PC-9 (cell line): ENCODE results near the gene ELMO3. TPM values are rescaled to one million over a fixed set of nuclear protein-coding genes. Genes with fewer than 3 reads are reported as not detected.
A peak's percentile ranks its signal among the peaks of the same experiment; 100 is the strongest.

ENCODE experiments used
- BruUV-seq: library from RNA; stranded (reverse); fragments of 400-500 nt; replicated peaks from 2 replicates; lab custom pipeline; 2021; lab: Mats Ljungman, UMichigan
- CTCF ChIA-PET: fragments of 300-600 bp; sonication (Branson Sonifier 250); formaldehyde crosslinking; loops from one replicate; lab custom pipeline; 2022; ENCODE audit warnings: antibody characterized with exemption; lab: Charles Lee
- POLR2A ChIA-PET: fragments of 300-600 bp; sonication (Branson Sonifier 250); formaldehyde crosslinking; loops from one replicate; lab custom pipeline; 2022; ENCODE audit warnings: antibody characterized with exemption; ENCODE audit not compliant: unreplicated experiment; lab: Charles Lee
- DNase-seq, 2 experiments: peaks; one replicate each; pipeline versions ENCODE4 v3.0.0 to v3.0.0-alpha.2; 2015 to 2022; ENCODE audit warnings: mixed read lengths in 1 of 2
- H2AFZ ChIP-seq: fragments of 200-600 bp; sonication (generic); 2 replicates; pipeline ENCODE4 v1.8.1; 2017; ENCODE audit warnings: antibody characterized with exemption
- H3F3A ChIP-seq: fragments of 200-600 bp; sonication (generic); 2 replicates; pipeline ENCODE4 v1.8.1; 2017; ENCODE audit warnings: antibody characterized with exemption, mild to moderate bottlenecking, low read depth; ENCODE audit not compliant: insufficient read depth
- H3K27ac ChIP-seq: fragments of 200-600 bp; sonication (generic); 2 replicates; pipeline ENCODE4 v1.6.1; 2016; ENCODE audit warnings: mixed run types
- H3K27me3 ChIP-seq: fragments of 200-600 bp; sonication (generic); 2 replicates; pipeline ENCODE4 v1.6.1; 2016; ENCODE audit warnings: low read depth, mixed run types; ENCODE audit not compliant: insufficient read depth
- H3K36me3 ChIP-seq: fragments of 200-600 bp; sonication (generic); 2 replicates; pipeline ENCODE4 v1.6.1; 2016; ENCODE audit warnings: low read depth, mixed run types
- H3K4me1 ChIP-seq: fragments of 200-600 bp; sonication (generic); replicated peaks from 2 replicates; pipeline ENCODE4 v1.6.1; 2016; ENCODE audit warnings: mixed run types; ENCODE audit not compliant: insufficient read depth
- H3K4me2 ChIP-seq: fragments of 200-600 bp; sonication (generic); 2 replicates; pipeline ENCODE4 v1.6.1; 2017; ENCODE audit warnings: mixed run types
- H3K4me3 ChIP-seq: fragments of 200-600 bp; sonication (generic); 2 replicates; pipeline ENCODE4 v1.6.1; 2016; ENCODE audit warnings: mixed run types
- H3K79me2 ChIP-seq: fragments of 200-600 bp; sonication (generic); 2 replicates; pipeline ENCODE4 v1.6.1; 2017; ENCODE audit warnings: low read depth, mixed run types
- H3K9me2 ChIP-seq: fragments of 200-600 bp; sonication (generic); 2 replicates; pipeline ENCODE4 v1.8.1; 2017; ENCODE audit warnings: mild to moderate bottlenecking; ENCODE audit not compliant: insufficient read depth
- H3K9me3 ChIP-seq: fragments of 200-600 bp; sonication (generic); 2 replicates; pipeline ENCODE4 v1.8.1; 2016; ENCODE audit warnings: low read depth; ENCODE audit not compliant: insufficient read depth
- H4K20me1 ChIP-seq: fragments of 200-600 bp; sonication (generic); 2 replicates; pipeline ENCODE4 v1.8.1; 2017; ENCODE audit not compliant: insufficient read depth
- EZH2 ChIP-seq: fragments of 200-600 bp; sonication (generic); IDR thresholded peaks from 2 replicates; pipeline ENCODE4 v1.8.0; 2017; ENCODE audit warnings: antibody characterized with exemption, low read depth
- intact Hi-C: fragments of 100-400 bp; cut with micrococcal nuclease; formaldehyde crosslinking; loops from one replicate; pipeline ENCODE4 v1.10.0; 2022; ENCODE audit not compliant: unreplicated experiment
- total RNA-seq: library from RNA; stranded (reverse); gene quantifications from 2 replicates; pipeline ENCODE4 v1.2.3, GENCODE V29; 2021
- TF ChIP-seq, protein P1 (sequence below): fragments of 200-600 bp; sonication (generic); conservative IDR thresholded peaks from 2 replicates; pipeline ENCODE4 v1.6.1; 2017; ENCODE audit warnings: mixed run types, antibody characterized with exemption, mild to moderate bottlenecking, moderate library complexity

The ELMO3 gene
- total RNA-seq, 1 experiment from 2014 or later = 32.4 TPM

DNA sequence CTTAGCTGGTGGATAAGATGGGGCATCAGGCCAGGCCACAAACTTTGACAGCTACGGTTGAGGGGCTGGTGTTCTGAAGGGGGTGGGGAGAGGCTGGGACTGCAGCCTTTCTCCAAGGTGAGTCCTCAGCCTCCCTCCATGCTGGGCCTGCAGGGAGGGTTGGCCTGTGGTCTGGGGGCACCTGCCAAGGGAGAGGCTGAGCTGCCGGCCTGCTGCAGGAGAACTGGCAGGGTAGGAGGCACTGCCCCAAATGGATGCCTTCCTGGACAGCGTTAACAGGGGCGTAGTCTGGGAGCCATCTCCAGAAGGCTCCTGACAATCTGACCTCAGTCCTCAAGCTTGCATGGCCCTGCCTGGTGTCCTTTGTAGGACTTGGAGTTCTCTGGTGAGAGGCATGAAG is 5.1 kb downstream of the ELMO3 start:
- intact Hi-C loops = no loop called here
- no peaks in the 10 kb centered on the region for H3K9me2 ChIP-seq
- no peak overlapping the region for H3K27ac ChIP-seq
- no peak overlapping the region for H3K4me3 ChIP-seq
- DNase-seq = no peak
- H3K27me3 ChIP-seq = no peaks in the 10 kb centered on the region
- H4K20me1 ChIP-seq = peaks cover 4% of the 10 kb centered on the region; the same call in 1 of the 2 replicates
- ChIA-PET POLR2A (no interaction called here), CTCF (no interaction called here)
- no TSS peak for BruUV-seq
- peaks cover 45% of the 10 kb centered on the region for H3F3A ChIP-seq
- H2AFZ ChIP-seq = no peak overlapping the region
- no peaks in the 10 kb centered on the region for H3K9me3 ChIP-seq
- TF ChIP-seq, protein P1, sequence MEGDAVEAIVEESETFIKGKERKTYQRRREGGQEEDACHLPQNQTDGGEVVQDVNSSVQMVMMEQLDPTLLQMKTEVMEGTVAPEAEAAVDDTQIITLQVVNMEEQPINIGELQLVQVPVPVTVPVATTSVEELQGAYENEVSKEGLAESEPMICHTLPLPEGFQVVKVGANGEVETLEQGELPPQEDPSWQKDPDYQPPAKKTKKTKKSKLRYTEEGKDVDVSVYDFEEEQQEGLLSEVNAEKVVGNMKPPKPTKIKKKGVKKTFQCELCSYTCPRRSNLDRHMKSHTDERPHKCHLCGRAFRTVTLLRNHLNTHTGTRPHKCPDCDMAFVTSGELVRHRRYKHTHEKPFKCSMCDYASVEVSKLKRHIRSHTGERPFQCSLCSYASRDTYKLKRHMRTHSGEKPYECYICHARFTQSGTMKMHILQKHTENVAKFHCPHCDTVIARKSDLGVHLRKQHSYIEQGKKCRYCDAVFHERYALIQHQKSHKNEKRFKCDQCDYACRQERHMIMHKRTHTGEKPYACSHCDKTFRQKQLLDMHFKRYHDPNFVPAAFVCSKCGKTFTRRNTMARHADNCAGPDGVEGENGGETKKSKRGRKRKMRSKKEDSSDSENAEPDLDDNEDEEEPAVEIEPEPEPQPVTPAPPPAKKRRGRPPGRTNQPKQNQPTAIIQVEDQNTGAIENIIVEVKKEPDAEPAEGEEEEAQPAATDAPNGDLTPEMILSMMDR = no peak
- TF ChIP-seq EZH2 = no peak
- H3K79me2 ChIP-seq = peaks cover 16% of the 10 kb centered on the region
- H3K36me3 ChIP-seq = 0 out of 2 replicates have a peak, but pooled peaks cover 3% of the 10 kb centered on the region
- no peak overlapping the region for H3K4me2 ChIP-seq
- H3K4me1 ChIP-seq = peaks cover 44% of the 10 kb centered on the region

DNA sequence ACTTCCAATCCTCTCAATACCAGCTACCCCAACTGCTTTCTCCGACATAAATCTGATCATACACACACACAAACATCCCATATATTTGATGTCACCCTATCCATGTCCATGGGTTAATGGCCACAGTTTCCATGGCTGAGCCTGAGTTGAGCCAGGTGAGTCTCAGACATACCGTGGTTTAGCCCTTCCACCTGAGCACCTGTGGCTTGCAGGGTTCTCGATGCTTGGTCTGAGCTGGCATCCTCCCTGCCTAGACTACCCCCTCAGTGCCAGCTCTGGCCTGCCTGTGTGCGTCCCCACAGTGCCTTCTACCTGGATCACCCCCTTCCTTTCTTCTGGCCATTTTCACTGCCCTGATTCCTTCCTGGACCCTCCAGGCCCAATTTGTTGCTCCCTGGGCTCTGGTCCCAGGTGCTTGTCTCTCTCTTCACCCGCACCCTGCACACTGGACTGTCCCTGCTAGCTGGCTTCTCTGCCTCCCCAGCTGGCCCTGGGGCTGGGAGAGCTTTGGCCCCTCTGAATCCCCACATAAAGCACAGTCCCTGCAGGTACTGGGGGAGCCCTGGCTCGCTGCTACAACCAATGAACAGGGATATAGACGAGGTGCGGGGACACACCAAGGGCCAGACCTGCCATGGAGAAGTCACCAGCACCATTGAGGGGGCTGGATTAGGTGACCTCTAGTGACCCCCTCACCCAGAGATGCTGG is 7.4 kb downstream of the ELMO3 start:
- no TSS peak for BruUV-seq

DNA sequence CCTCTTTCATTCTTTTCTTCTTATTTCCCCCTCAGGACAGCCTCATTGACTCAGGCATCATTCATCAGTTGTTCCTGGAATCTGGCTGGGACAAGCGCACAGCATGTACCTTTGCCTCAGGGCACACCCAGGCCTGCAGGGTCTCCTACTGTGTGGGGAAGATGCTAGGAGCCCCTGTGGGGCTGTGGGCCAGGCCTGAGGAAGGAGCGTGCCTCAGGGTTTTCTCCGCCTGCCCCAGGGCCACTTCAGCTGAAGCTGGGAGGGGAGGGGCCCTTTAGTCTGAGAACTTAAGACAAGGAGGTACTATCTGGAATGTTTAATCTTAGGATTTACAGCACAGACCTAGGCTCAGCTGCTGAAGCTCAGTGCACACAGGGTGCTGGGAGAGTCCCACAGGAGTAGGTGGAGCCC is 7.9 kb downstream of the ELMO3 start:
- BruUV-seq = no TSS peak
- H3K27ac ChIP-seq = peak overlapping the region; percentile 64
- intact Hi-C loops = loop anchor here (2.0 kb wide), 1 partner anchor 40 kb away; the partner anchor contains the start of gene FHOD1
- H3K79me2 ChIP-seq = 0 out of 2 replicates have a peak, but pooled peaks cover under 1% of the 10 kb centered on the region
- CTCF ChIA-PET = interaction anchor here (0.6 kb wide), 2 partner anchors 224 to 499 kb away, joined by 9 to 10 read pairs; partner anchors contain the start of gene HSD11B2
- TF ChIP-seq, protein P1 = no peak
- no peak for TF ChIP-seq EZH2
- H3F3A ChIP-seq = peaks cover 51% of the 10 kb centered on the region
- no peak overlapping the region for H2AFZ ChIP-seq
- H4K20me1 ChIP-seq = no peaks in the 10 kb centered on the region
- H3K27me3 ChIP-seq = no peaks in the 10 kb centered on the region
- POLR2A ChIA-PET = interaction anchor here (0.6 to 1.5 kb wide), 2 partner anchors 20 to 692 kb away, joined by 3 to 11 read pairs; partner anchors contain the start of gene TMEM208
- no peaks in the 10 kb centered on the region for H3K9me2 ChIP-seq
- DNase-seq = peak; percentile 59 to 66
- H3K4me2 ChIP-seq = peak overlapping the region; percentile 65
- H3K4me3 ChIP-seq = no peak overlapping the region
- H3K36me3 ChIP-seq = 0 out of 2 replicates have a peak, but pooled peaks cover 3% of the 10 kb centered on the region
- peaks cover 40% of the 10 kb centered on the region for H3K4me1 ChIP-seq
- H3K9me3 ChIP-seq = no peaks in the 10 kb centered on the region

More for the DNA sequence above, 7.4 kb downstream of the ELMO3 start:
- peak overlapping the region; percentile 64 for H3K27ac ChIP-seq
- H3K9me2 ChIP-seq = no peaks in the 10 kb centered on the region
- ChIA-PET POLR2A (interaction anchor here (0.6 to 0.7 kb wide), 2 partner anchors 35 to 692 kb away, joined by 3 to 4 read pairs; no protein-coding TSS in a partner anchor), CTCF (no interaction called here)
- H3K4me2 ChIP-seq = peak overlapping the region; percentile 65
- H3K4me1 ChIP-seq = peaks cover 39% of the 10 kb centered on the region
- H4K20me1 ChIP-seq = peaks cover 2% of the 10 kb centered on the region; the same call in 1 of the 2 replicates
- no peak for DNase-seq
- H3F3A ChIP-seq = peaks cover 45% of the 10 kb centered on the region
- intact Hi-C loops = loop anchor here (2.0 kb wide), 1 partner anchor 41 kb away; the partner anchor contains the start of gene FHOD1
- 0 out of 2 replicates have a peak, but pooled peaks cover 3% of the 10 kb centered on the region for H3K36me3 ChIP-seq
- peaks cover 6% of the 10 kb centered on the region; the same call in 1 of the 2 replicates for H3K79me2 ChIP-seq
- no peaks in the 10 kb centered on the region for H3K27me3 ChIP-seq
- H2AFZ ChIP-seq = no peak overlapping the region
- TF ChIP-seq, protein P1 = no peak
- no peak for TF ChIP-seq EZH2
- H3K4me3 ChIP-seq = no peak overlapping the region
- no peaks in the 10 kb centered on the region for H3K9me3 ChIP-seq
